Spleen (tissue), 11 donors: ENCODE measurements around the gene LRP11. TPM values are rescaled to one million over a fixed set of nuclear protein-coding genes. Genes with fewer than 3 reads are reported as not detected.
"Not testable (repeated sequence)": the region's sequence is repeated elsewhere in the genome, so short reads cannot be mapped to it uniquely, and the experiment has no call there.

Experiments used
- DNase-seq: peaks from one replicate; pipeline ENCODE4 v3.0.0-alpha.2; 2020
- H3K27ac ChIP-seq, 8 donors: fragments of 200-600 bp; sonication (generic) in 7 of 8; 1 replicate in 4 of 8; 2 replicates in 4 of 8; pipeline versions ENCODE4 v1.5.0 to v1.8.0; 2016 to 2021; ENCODE audit warnings: inconsistent platforms in 4 of 8, mild to moderate bottlenecking in 4 of 8, moderate library complexity in 1 of 8
- H3K27me3 ChIP-seq, 7 donors: fragments of 200-600 bp; sonication (generic) in 6 of 7; replicated peaks in 1 of 7; 1 replicate in 4 of 7; 2 replicates in 3 of 7; pipeline versions ENCODE4 v1.5.0 to v1.8.0; 2016 to 2021; ENCODE audit warnings: inconsistent platforms in 3 of 7, mild to moderate bottlenecking in 1 of 7
- H3K36me3 ChIP-seq, 6 donors: fragments of 200-600 bp; sonication (generic) in 5 of 6; 1 replicate in 4 of 6; 2 replicates in 2 of 6; pipeline versions ENCODE4 v1.5.0 to v1.8.0; 2016 to 2021; ENCODE audit warnings: inconsistent platforms in 2 of 6
- H3K4me1 ChIP-seq, 6 donors: fragments of 200-600 bp; sonication (generic) in 5 of 6; 1 replicate in 3 of 6; 2 replicates in 3 of 6; pipeline versions ENCODE4 v1.5.0 to v1.8.0; 2016 to 2021; ENCODE audit warnings: inconsistent platforms in 3 of 6
- H3K4me3 ChIP-seq, 8 donors: fragments of 200-600 bp; sonication (generic) in 7 of 8; 1 replicate in 4 of 8; 2 replicates in 4 of 8; pipeline versions ENCODE4 v1.5.0 to v1.8.0; 2016 to 2021; ENCODE audit warnings: inconsistent platforms in 4 of 8, mild to moderate bottlenecking in 4 of 8, moderate library complexity in 2 of 8
- H3K9me3 ChIP-seq, 8 donors: fragments of 200-600 bp; sonication (generic) in 7 of 8; 1 replicate in 4 of 8; 2 replicates in 4 of 8; pipeline versions ENCODE4 v1.5.0 to v1.8.0; 2016 to 2021; ENCODE audit warnings: inconsistent platforms in 4 of 8
- CTCF ChIP-seq, 11 experiments: fragments of 200-600 bp in 7 of 11; fragments of 450-650 bp in 4 of 11; sonication (generic) in 4 of 11; IDR thresholded peaks in 8 of 11; conservative IDR thresholded peaks in 3 of 11; 1 replicate in 7 of 11; 2 replicates in 4 of 11; pipeline versions ENCODE4 v1.4.0 to v1.8.0; 2016 to 2021; ENCODE audit warnings: antibody characterized with exemption in 11 of 11, inconsistent platforms in 4 of 11, mild to moderate bottlenecking in 1 of 11
- POLR2A ChIP-seq, 3 donors: fragments of 450-650 bp; IDR thresholded peaks; one replicate each; pipeline ENCODE4 v1.5.1; 2017; ENCODE audit warnings: antibody characterized with exemption in 3 of 3, mild to moderate bottlenecking in 1 of 3
- POLR2AphosphoS5 ChIP-seq, 3 donors: sonication (generic); formaldehyde crosslinking; IDR thresholded peaks; one replicate each; pipeline ENCODE4 v1.5.1; 2017; ENCODE audit warnings: antibody characterized with exemption in 3 of 3
- WGBS, 5 donors: extraction: QIAGEN DNeasy Blood & Tissue Kit in 3 of 5; methylation state at CpG; one replicate each; pipeline versions ENCODE4 v1.1.5 to v1.1.7; 2013 to 2018; 5-methylcytosine and 5-hydroxymethylcytosine counted together
- intact Hi-C: fragments of 100-400 bp; cut with DNase I; formaldehyde crosslinking; loops from one replicate; pipeline ENCODE4 v1.15.0; 2023; ENCODE audit warnings: low total_unique reads
- polyA plus RNA-seq, 3 donors: library from polyadenylated mRNA; stranded (reverse); fragments of 200-250 nt; gene quantifications; one replicate each; pipeline ENCODE4 v1.2.1, GENCODE V29; 2013
- total RNA-seq, 7 donors: library from RNA; depleted of rRNA in 3 of 7; stranded (reverse); fragments of >200 nt in 3 of 7; fragmentation: NEBNext Ultra II Directional in 4 of 7; extraction: Animal tissue kit (Norgen Biotek cat#: 25700) in 4 of 7; gene quantifications; one replicate each; pipeline versions ENCODE4 v1.1.0 to v1.2.1, GENCODE V29; 2016 to 2021
- donor health status: healthy with polysubstance abuse.
- donor health status: DM: no; HTN: no; CAD: no; lungs with moderate emphysema.
- donor health status: DM: no; HTN: no; CAD: no.
- donor health status: Bipolar disorder and iron deficiency.
- donor health status: healthy.
- donor health status: DM: no; HTN: no; CAD: no.
- donor health status: DM: yes; HTN: yes; CAD: no.

LRP11 gene
- total and polyA plus RNA-seq, 10 donors, result 0.65 to 15.0 (median 7.1) TPM

- peak in 1 of 3 donors; percentile 36 for TF ChIP-seq POLR2AphosphoS5 (IDR thresholded peaks at IDR 0.05)
- TF ChIP-seq POLR2A (IDR thresholded peaks at IDR 0.05), result no peak
- H3K27me3 ChIP-seq, result peaks cover 0 to 10% (median 0%) of the 10 kb centered on the region in 7 donors
- intact Hi-C loops, result no loop called here
- no peaks in the 10 kb centered on the region for H3K36me3 ChIP-seq
- WGBS, 5 donors, result 11 to 31% (median 17%) methylated on average over 6 of the region's 6 CpGs
- H3K27ac ChIP-seq, result no peak overlapping the region
- peaks cover 0 to 19% (median 12%) of the 10 kb centered on the region in 6 donors for H3K4me1 ChIP-seq
- no peak overlapping the region for H3K4me3 ChIP-seq
- DNase-seq, result no peak
- no peaks in the 10 kb centered on the region for H3K9me3 ChIP-seq
Observed at GRCh38 chr6:149852180-149852579, 12.0 kb downstream of the LRP11 start.

- Histone ChIP-seq H3K9me3 (no peaks in the 10 kb centered on the region), H3K27ac (no peak overlapping the region), H3K4me1 (peaks cover 0 to 19% (median 12%) of the 10 kb centered on the region in 6 donors), H3K27me3 (peaks cover 0 to 10% (median 0%) of the 10 kb centered on the region in 7 donors), H3K36me3 (no peaks in the 10 kb centered on the region), H3K4me3 (no peak overlapping the region)
- no peak for DNase-seq
- WGBS, 5 donors, result 53 to 70% (median 66%) methylated on average over 5 of the region's 5 CpGs
- intact Hi-C loops, result no loop called here
- TF ChIP-seq POLR2AphosphoS5 (IDR thresholded peaks at IDR 0.05) (no peak), POLR2A (IDR thresholded peaks at IDR 0.05) (no peak), CTCF (IDR thresholded peaks at IDR 0.05 in 8 of 11, conservative IDR thresholded peaks at IDR 0.05 in 3 of 11) (no peak)
Observed at GRCh38 chr6:149851461-149852110, 12.6 kb downstream of the LRP11 start.

GRCh38 chr6:149848343-149848742 lies 15.8 kb downstream of the LRP11 start:
- intact Hi-C loops, H3K36me3 ChIP-seq, H3K4me3 ChIP-seq, DNase-seq, H3K27me3 ChIP-seq, H3K27ac ChIP-seq, H3K9me3 ChIP-seq: not testable (repeated sequence)
- H3K4me1 ChIP-seq, result peaks cover 0 to 19% (median 12%) of the 10 kb centered on the region in 6 donors
- 61 to 87% (median 80%) methylated on average over 4 of the region's 4 CpGs for WGBS, 5 donors

- no peak for TF ChIP-seq POLR2A (IDR thresholded peaks at IDR 0.05)
- no peak for TF ChIP-seq CTCF (IDR thresholded peaks at IDR 0.05 in 8 of 11, conservative IDR thresholded peaks at IDR 0.05 in 3 of 11)
- no peak for TF ChIP-seq POLR2AphosphoS5 (IDR thresholded peaks at IDR 0.05)
- H3K4me1 ChIP-seq, result peaks cover 0 to 15% (median 12%) of the 10 kb centered on the region in 6 donors
- no peak for DNase-seq
- intact Hi-C loops, result no loop called here
- H3K36me3 ChIP-seq, result no peaks in the 10 kb centered on the region
- H3K27ac ChIP-seq, result no peak overlapping the region
- 77 to 91% (median 86%) methylated on average over 4 of the region's 4 CpGs for WGBS, 5 donors
- H3K27me3 ChIP-seq, result peaks cover 0 to 1% (median 0%) of the 10 kb centered on the region in 7 donors
- no peak overlapping the region for H3K4me3 ChIP-seq
- no peaks in the 10 kb centered on the region for H3K9me3 ChIP-seq
Observed at GRCh38 chr6:149847939-149848267, 16.3 kb downstream of the LRP11 start.

- no peak for TF ChIP-seq CTCF (IDR thresholded peaks at IDR 0.05 in 8 of 11, conservative IDR thresholded peaks at IDR 0.05 in 3 of 11)
- TF ChIP-seq POLR2AphosphoS5 (IDR thresholded peaks at IDR 0.05), result no peak
- no peak for TF ChIP-seq POLR2A (IDR thresholded peaks at IDR 0.05)
- intact Hi-C loops, result no loop called here
- H3K4me1 ChIP-seq, result no peaks in the 10 kb centered on the region
- no peaks in the 10 kb centered on the region for H3K36me3 ChIP-seq
- 72 to 91% (median 84%) methylated on average over 7 of the region's 7 CpGs for WGBS, 5 donors
- H3K4me3 ChIP-seq, result no peak overlapping the region
- H3K27ac ChIP-seq, result no peak overlapping the region
- no peaks in the 10 kb centered on the region for H3K9me3 ChIP-seq
- H3K27me3 ChIP-seq, result no peaks in the 10 kb centered on the region
- no peak for DNase-seq
Observed at GRCh38 chr6:149846321-149846720, 17.8 kb downstream of the LRP11 start.
